Skeletal muscle satellite cell (primary cell): ENCODE data around the gene TARS2.
A peak's percentile ranks its signal among the peaks of the same experiment; 100 is the strongest.

Experiments used
- H3K27me3 ChIP-seq: 2 replicates; pipeline ENCODE4 v1.7.0; 2013; ENCODE audit warnings: low read length; ENCODE audit not compliant: control insufficient read depth, insufficient read depth
- H3K36me3 ChIP-seq: 2 replicates; pipeline ENCODE4 v1.7.0; 2013; ENCODE audit warnings: mild to moderate bottlenecking, control low read depth, low read length; ENCODE audit not compliant: insufficient read depth
- H3K4me1 ChIP-seq: 2 replicates; pipeline ENCODE4 v1.7.0; 2013; ENCODE audit warnings: low read length; ENCODE audit not compliant: control insufficient read depth, insufficient read depth
- H3K4me2 ChIP-seq: 2 replicates; pipeline ENCODE4 v1.7.0; 2013; ENCODE audit warnings: mild to moderate bottlenecking, low read length
- H3K4me3 ChIP-seq: 2 replicates; pipeline ENCODE4 v1.7.0; 2013; ENCODE audit warnings: low read length
- H3K9ac ChIP-seq: 2 replicates; pipeline ENCODE4 v1.7.0; 2013; ENCODE audit warnings: mild to moderate bottlenecking, low read depth, low read length, moderate library complexity
- H3K9me3 ChIP-seq: replicated peaks from 2 replicates; pipeline ENCODE4 v1.7.0; 2013; ENCODE audit warnings: mild to moderate bottlenecking, control low read depth, low read length

TARS2 gene

GRCh38 chr1:150528196-150528595 lies 41.0 kb downstream of the TARS2 start:
- H3K4me1 ChIP-seq, result peaks cover 21% of the 10 kb centered on the region
- no peak overlapping the region for H3K9ac ChIP-seq
- H3K36me3 ChIP-seq, result no peaks in the 10 kb centered on the region
- no peaks in the 10 kb centered on the region for H3K27me3 ChIP-seq
- H3K4me3 ChIP-seq, result no peak overlapping the region
- no peaks in the 10 kb centered on the region for H3K9me3 ChIP-seq
- peak overlapping the region; percentile 10 for H3K4me2 ChIP-seq

GRCh38 chr1:150529017-150529416 lies 41.8 kb downstream of the TARS2 start:
- Histone ChIP-seq H3K4me3 (no peak overlapping the region), H3K36me3 (no peaks in the 10 kb centered on the region), H3K4me1 (peaks cover 21% of the 10 kb centered on the region), H3K9ac (no peak overlapping the region), H3K4me2 (no peak overlapping the region), H3K9me3 (no peaks in the 10 kb centered on the region), H3K27me3 (no peaks in the 10 kb centered on the region)

- Histone ChIP-seq H3K36me3 (no peaks in the 10 kb centered on the region), H3K9me3 (no peaks in the 10 kb centered on the region), H3K4me1 (peaks cover 26% of the 10 kb centered on the region)
These were observed 43.4 kb downstream of the TARS2 start for GRCh38 chr1:150530491-150531159.

GRCh38 chr1:150532860-150533259 lies 45.6 kb downstream of the TARS2 start:
- Histone ChIP-seq H3K27me3 (no peaks in the 10 kb centered on the region), H3K36me3 (no peaks in the 10 kb centered on the region), H3K9ac (no peak overlapping the region), H3K4me1 (peaks cover 40% of the 10 kb centered on the region), H3K9me3 (no peaks in the 10 kb centered on the region), H3K4me3 (no peak overlapping the region), H3K4me2 (no peak overlapping the region)

More at GRCh38 chr1:150530491-150531159, 43.4 kb downstream of the TARS2 start:
- Histone ChIP-seq H3K27me3 (no peaks in the 10 kb centered on the region), H3K4me3 (no peak overlapping the region), H3K9ac (no peak overlapping the region), H3K4me2 (no peak overlapping the region)

- Histone ChIP-seq H3K9ac (no peak overlapping the region), H3K9me3 (no peaks in the 10 kb centered on the region), H3K36me3 (no peaks in the 10 kb centered on the region), H3K4me1 (peaks cover 39% of the 10 kb centered on the region), H3K4me2 (no peak overlapping the region), H3K4me3 (no peak overlapping the region), H3K27me3 (no peaks in the 10 kb centered on the region)
These were observed 46.8 kb downstream of the TARS2 start for GRCh38 chr1:150534002-150534401.

- Histone ChIP-seq H3K27me3 (no peaks in the 10 kb centered on the region), H3K4me2 (peak overlapping the region; percentile 3), H3K9me3 (no peaks in the 10 kb centered on the region), H3K4me3 (no peak overlapping the region), H3K4me1 (peaks cover 36% of the 10 kb centered on the region), H3K9ac (no peak overlapping the region), H3K36me3 (no peaks in the 10 kb centered on the region)
These were observed 48.5 kb downstream of the TARS2 start for GRCh38 chr1:150535511-150536287.

GRCh38 chr1:150536836-150537731 lies 49.9 kb downstream of the TARS2 start:
- H3K36me3 ChIP-seq, result no peaks in the 10 kb centered on the region
- H3K4me3 ChIP-seq, result no peak overlapping the region
- no peaks in the 10 kb centered on the region for H3K9me3 ChIP-seq
- no peak overlapping the region for H3K4me2 ChIP-seq
- H3K27me3 ChIP-seq, result no peaks in the 10 kb centered on the region
- H3K9ac ChIP-seq, result peak overlapping the region; percentile 11
- peaks cover 36% of the 10 kb centered on the region for H3K4me1 ChIP-seq

GRCh38 chr1:150537732-150538684 lies 50.8 kb downstream of the TARS2 start:
- Histone ChIP-seq H3K9me3 (no peaks in the 10 kb centered on the region), H3K36me3 (no peaks in the 10 kb centered on the region), H3K27me3 (no peaks in the 10 kb centered on the region), H3K4me3 (no peak overlapping the region), H3K9ac (peak overlapping the region; percentile 62), H3K4me2 (no peak overlapping the region), H3K4me1 (peaks cover 31% of the 10 kb centered on the region)

GRCh38 chr1:150543500-150544143 lies 56.4 kb downstream of the TARS2 start:
- Histone ChIP-seq H3K36me3 (no peaks in the 10 kb centered on the region), H3K4me3 (no peak overlapping the region), H3K9me3 (no peaks in the 10 kb centered on the region), H3K9ac (peak overlapping the region; percentile 10), H3K27me3 (no peaks in the 10 kb centered on the region), H3K4me1 (peaks cover 19% of the 10 kb centered on the region), H3K4me2 (peak overlapping the region; percentile 65)

- Histone ChIP-seq H3K9me3 (no peaks in the 10 kb centered on the region), H3K36me3 (no peaks in the 10 kb centered on the region), H3K9ac (no peak overlapping the region), H3K27me3 (no peaks in the 10 kb centered on the region), H3K4me1 (peaks cover 19% of the 10 kb centered on the region), H3K4me2 (peak overlapping the region; percentile 65), H3K4me3 (no peak overlapping the region)
These were observed 57.0 kb downstream of the TARS2 start for GRCh38 chr1:150544204-150544603.
